ENCODE data around the gene ANKRD40CL.

- TF ChIP-seq POLR2A (IDR thresholded peaks at IDR 0.05; ENCODE audit: low read length) (no peak), GATA1 (IDR thresholded peaks at IDR 0.05; ENCODE audit: low read depth, low read length) (no peak)
These were observed 3.4 kb downstream of the ANKRD40CL start for GRCh38 chr17:50763716-50764475.

Measured in erythroblast (primary cell).